Measurements from ENCODE around the gene SCN2A. TPM values are rescaled to one million over a fixed set of nuclear protein-coding genes. Genes with fewer than 3 reads are reported as not detected.

The SCN2A gene
- total RNA-seq, 2 experiments from 2014 or later, result 0.05 to 0.13 TPM

GRCh38 chr2:165432234-165432966 is 193.2 kb downstream of the SCN2A start:
- POLR2A ChIA-PET, result no interaction called here
- no peak overlapping the region for H3K27ac Mint-ChIP-seq

GRCh38 chr2:165434865-165435496 is 195.8 kb downstream of the SCN2A start:
- CTCF ChIA-PET, result interaction anchor here (1.3 kb wide), 1 partner anchor 439 kb away, joined by 3 read pairs; no protein-coding TSS in a partner anchor
- no peak for DNase-seq
- H3K4me3 Mint-ChIP-seq, result no peak overlapping the region
- no peaks in the 10 kb centered on the region for H3K9me3 Mint-ChIP-seq (ENCODE audit: insufficient read depth)
- H3K27ac Mint-ChIP-seq, result no peak overlapping the region
- POLR2A ChIA-PET, result no interaction called here
- no peaks in the 10 kb centered on the region for H3K36me3 Mint-ChIP-seq (ENCODE audit: low read depth)
- no peaks in the 10 kb centered on the region for H3K27me3 Mint-ChIP-seq (ENCODE audit: low read depth)
- H3K4me1 Mint-ChIP-seq (ENCODE audit: low read depth), result no peaks in the 10 kb centered on the region
- no peak for ATAC-seq

More at GRCh38 chr2:165432234-165432966, 193.2 kb downstream of the SCN2A start:
- DNase-seq, result no peak
- ATAC-seq, result no peak
- CTCF ChIA-PET, result no interaction called here
- Mint-ChIP-seq H3K36me3 (ENCODE audit: low read depth) (no peaks in the 10 kb centered on the region), H3K4me3 (no peak overlapping the region), H3K27me3 (ENCODE audit: low read depth) (no peaks in the 10 kb centered on the region), H3K4me1 (ENCODE audit: low read depth) (no peaks in the 10 kb centered on the region), H3K9me3 (ENCODE audit: insufficient read depth) (no peaks in the 10 kb centered on the region)

GRCh38 chr2:165435611-165436010 is 196.4 kb downstream of the SCN2A start:
- DNase-seq, result no peak
- ChIA-PET CTCF (interaction anchor here (0.8 to 1.3 kb wide), 2 partner anchors 128 to 439 kb away, joined by 3 read pairs; no protein-coding TSS in a partner anchor), POLR2A (no interaction called here)
- H3K27me3 Mint-ChIP-seq (ENCODE audit: low read depth), result no peaks in the 10 kb centered on the region
- no peak for ATAC-seq
- H3K9me3 Mint-ChIP-seq (ENCODE audit: insufficient read depth), result no peaks in the 10 kb centered on the region
- H3K4me1 Mint-ChIP-seq (ENCODE audit: low read depth), result no peaks in the 10 kb centered on the region
- H3K27ac Mint-ChIP-seq, result no peak overlapping the region
- H3K36me3 Mint-ChIP-seq (ENCODE audit: low read depth), result no peaks in the 10 kb centered on the region
- H3K4me3 Mint-ChIP-seq, result no peak overlapping the region

GRCh38 chr2:165436559-165436958 is 197.3 kb downstream of the SCN2A start:
- no peak for DNase-seq
- H3K36me3 Mint-ChIP-seq (ENCODE audit: low read depth), result no peaks in the 10 kb centered on the region
- no peaks in the 10 kb centered on the region for H3K9me3 Mint-ChIP-seq (ENCODE audit: insufficient read depth)
- ChIA-PET POLR2A (no interaction called here), CTCF (interaction anchor here (1.3 kb wide), 1 partner anchor 438 kb away, joined by 3 read pairs; no protein-coding TSS in a partner anchor)
- ATAC-seq, result no peak
- no peak overlapping the region for H3K27ac Mint-ChIP-seq
- no peaks in the 10 kb centered on the region for H3K27me3 Mint-ChIP-seq (ENCODE audit: low read depth)
- H3K4me1 Mint-ChIP-seq (ENCODE audit: low read depth), result no peaks in the 10 kb centered on the region
- no peak overlapping the region for H3K4me3 Mint-ChIP-seq

GRCh38 chr2:165440367-165440766 is 201.2 kb downstream of the SCN2A start:
- CTCF ChIA-PET, result no interaction called here
- Mint-ChIP-seq H3K27ac (no peak overlapping the region), H3K36me3 (ENCODE audit: low read depth) (no peaks in the 10 kb centered on the region), H3K4me3 (no peak overlapping the region), H3K4me1 (ENCODE audit: low read depth) (peaks cover 3% of the 10 kb centered on the region), H3K9me3 (ENCODE audit: insufficient read depth) (no peaks in the 10 kb centered on the region), H3K27me3 (ENCODE audit: low read depth) (no peaks in the 10 kb centered on the region)
- ATAC-seq (no peak), DNase-seq (no peak)
- POLR2A ChIA-PET, result interaction anchor here (0.8 kb wide), 1 partner anchor 476 kb away, joined by 4 read pairs; no protein-coding TSS in a partner anchor

Other genes with a start within 250 kb of the SCN2A start
- not detected for gene SCN3A, start 35.4 kb upstream of the SCN2A start, total RNA-seq
- gene CSRNP3, start 230.3 kb downstream of the SCN2A start, total RNA-seq, result not detected